Stimulated activated naive CD8-positive, alpha-beta T cell treated with anti-CD3 and anti-CD28 coated beads, Interleukin-15, amount 100 ng/mL, for 72 hours (primary cell): Measurements from ENCODE around the gene WDR5.

Experiments
- ATAC-seq: fragments of 150-1000 bp; cut with Tn5 transposase; 2 replicates; pipeline ENCODE4 v1.10.0; 2021; ENCODE audit warnings: mild to moderate bottlenecking, moderate library complexity
- DNase-seq, 2 donors: peaks; one replicate each; pipeline ENCODE4 v3.0.0; 2021 to 2022
- H3K27ac Mint-ChIP-seq, 2 donors: one replicate each; pipeline ENCODE4 v1.8.0; 2022; ENCODE audit warnings: mild to moderate bottlenecking in 2 of 2, mixed read lengths in 2 of 2, moderate library complexity in 2 of 2
- H3K27me3 Mint-ChIP-seq: one replicate; pipeline ENCODE4 v1.8.0; 2022; ENCODE audit warnings: mixed read lengths
- H3K4me1 Mint-ChIP-seq: one replicate; pipeline ENCODE4 v1.8.0; 2022; ENCODE audit warnings: mild to moderate bottlenecking, mixed read lengths
- H3K4me3 Mint-ChIP-seq, 2 donors: one replicate each; pipeline ENCODE4 v1.8.0; 2022; ENCODE audit warnings: mild to moderate bottlenecking in 2 of 2, mixed read lengths in 2 of 2, moderate library complexity in 1 of 2
- H3K9me3 Mint-ChIP-seq, 2 donors: one replicate each; pipeline ENCODE4 v1.8.0; 2022; ENCODE audit warnings: mixed read lengths in 2 of 2

WDR5 gene

GRCh38 chr9:134127616-134128015 is 8.3 kb upstream of the WDR5 start:
- H3K4me3 Mint-ChIP-seq = no peak overlapping the region
- no peaks in the 10 kb centered on the region for H3K27me3 Mint-ChIP-seq
- peaks cover 7% of the 10 kb centered on the region for H3K4me1 Mint-ChIP-seq
- H3K27ac Mint-ChIP-seq = no peak overlapping the region
- no peaks in the 10 kb centered on the region for H3K9me3 Mint-ChIP-seq
- ATAC-seq (no peak), DNase-seq (no peak)

- H3K9me3 Mint-ChIP-seq = no peaks in the 10 kb centered on the region
- H3K27ac Mint-ChIP-seq = no peak overlapping the region
- H3K4me1 Mint-ChIP-seq = peaks cover 9% of the 10 kb centered on the region
- DNase-seq (no peak), ATAC-seq (no peak)
- no peak overlapping the region for H3K4me3 Mint-ChIP-seq
- no peaks in the 10 kb centered on the region for H3K27me3 Mint-ChIP-seq
Observed at GRCh38 chr9:134128727-134129679, 6.9 kb upstream of the WDR5 start.

GRCh38 chr9:134130503-134131375 is 5.1 kb upstream of the WDR5 start:
- no peaks in the 10 kb centered on the region for H3K27me3 Mint-ChIP-seq
- no peak for ATAC-seq
- H3K27ac Mint-ChIP-seq = no peak overlapping the region
- peaks cover 20% of the 10 kb centered on the region for H3K4me1 Mint-ChIP-seq
- H3K4me3 Mint-ChIP-seq = no peak overlapping the region
- no peaks in the 10 kb centered on the region for H3K9me3 Mint-ChIP-seq
- DNase-seq = no peak

GRCh38 chr9:134131471-134132207 is 4.2 kb upstream of the WDR5 start:
- peak overlapping the region in 1 of 2 donors; percentile 87 for H3K27ac Mint-ChIP-seq
- no peak for DNase-seq

GRCh38 chr9:134132208-134132870 is 3.5 kb upstream of the WDR5 start:
- no peak overlapping the region for H3K27ac Mint-ChIP-seq
- no peaks in the 10 kb centered on the region for H3K27me3 Mint-ChIP-seq
- peaks cover 29% of the 10 kb centered on the region for H3K4me1 Mint-ChIP-seq
- ATAC-seq (no peak), DNase-seq (no peak)
- no peaks in the 10 kb centered on the region for H3K9me3 Mint-ChIP-seq
- no peak overlapping the region for H3K4me3 Mint-ChIP-seq

More at GRCh38 chr9:134131471-134132207, 4.2 kb upstream of the WDR5 start:
- no peak overlapping the region for H3K4me3 Mint-ChIP-seq
- no peaks in the 10 kb centered on the region for H3K27me3 Mint-ChIP-seq
- peaks cover 22% of the 10 kb centered on the region for H3K4me1 Mint-ChIP-seq
- H3K9me3 Mint-ChIP-seq = no peaks in the 10 kb centered on the region
- no peak for ATAC-seq

- Mint-ChIP-seq H3K27ac (peak overlapping the region; percentile 98), H3K4me3 (peak overlapping the region; percentile 88 to 99), H3K27me3 (no peaks in the 10 kb centered on the region), H3K4me1 (peaks cover 52% of the 10 kb centered on the region), H3K9me3 (no peaks in the 10 kb centered on the region)
- DNase-seq (no peak), ATAC-seq (no peak)
Observed at GRCh38 chr9:134134949-134135342, 936 bp upstream of the WDR5 start.

GRCh38 chr9:134136118-134136995 is 475 bp downstream of the WDR5 start:
- ATAC-seq (peak; percentile 32), DNase-seq (peak; percentile 22 to 26)
- no peaks in the 10 kb centered on the region for H3K9me3 Mint-ChIP-seq
- peak overlapping the region; percentile 96 to 97 for H3K4me3 Mint-ChIP-seq
- peaks cover 57% of the 10 kb centered on the region for H3K4me1 Mint-ChIP-seq
- no peaks in the 10 kb centered on the region for H3K27me3 Mint-ChIP-seq
- peak overlapping the region; percentile 89 to 97 for H3K27ac Mint-ChIP-seq

GRCh38 chr9:134136996-134137299 is 1.1 kb downstream of the WDR5 start:
- Mint-ChIP-seq H3K4me3 (peak overlapping the region; percentile 96 to 97), H3K4me1 (peaks cover 57% of the 10 kb centered on the region), H3K27ac (peak overlapping the region; percentile 89 to 97), H3K27me3 (no peaks in the 10 kb centered on the region), H3K9me3 (no peaks in the 10 kb centered on the region)
- ATAC-seq (no peak), DNase-seq (no peak)

- H3K27me3 Mint-ChIP-seq = no peaks in the 10 kb centered on the region
- ATAC-seq = no peak
- peaks cover 61% of the 10 kb centered on the region for H3K4me1 Mint-ChIP-seq
- H3K9me3 Mint-ChIP-seq = no peaks in the 10 kb centered on the region
- no peak for DNase-seq
- H3K27ac Mint-ChIP-seq = peak overlapping the region; percentile 78 to 88
- H3K4me3 Mint-ChIP-seq = peak overlapping the region; percentile 73 to 96
Observed at GRCh38 chr9:134138292-134138691, 2.4 kb downstream of the WDR5 start.

- H3K9me3 Mint-ChIP-seq = no peaks in the 10 kb centered on the region
- no peak for DNase-seq
- peaks cover 56% of the 10 kb centered on the region for H3K4me1 Mint-ChIP-seq
- ATAC-seq = no peak
- H3K27ac Mint-ChIP-seq = no peak overlapping the region
- no peaks in the 10 kb centered on the region for H3K27me3 Mint-ChIP-seq
- H3K4me3 Mint-ChIP-seq = no peak overlapping the region
Observed at GRCh38 chr9:134139081-134139480, 3.2 kb downstream of the WDR5 start.

- Mint-ChIP-seq H3K27me3 (no peaks in the 10 kb centered on the region), H3K27ac (no peak overlapping the region), H3K4me1 (peaks cover 41% of the 10 kb centered on the region), H3K4me3 (no peak overlapping the region), H3K9me3 (no peaks in the 10 kb centered on the region)
- DNase-seq = no peak
- no peak for ATAC-seq
Observed at GRCh38 chr9:134141906-134142305, 6.0 kb downstream of the WDR5 start.

GRCh38 chr9:134144801-134145200 is 8.9 kb downstream of the WDR5 start:
- no peak overlapping the region for H3K4me3 Mint-ChIP-seq
- H3K27ac Mint-ChIP-seq = no peak overlapping the region
- no peak for DNase-seq
- H3K27me3 Mint-ChIP-seq = no peaks in the 10 kb centered on the region
- H3K4me1 Mint-ChIP-seq = peaks cover 15% of the 10 kb centered on the region
- no peaks in the 10 kb centered on the region for H3K9me3 Mint-ChIP-seq
- no peak for ATAC-seq

- DNase-seq = no peak
- H3K27ac Mint-ChIP-seq = no peak overlapping the region
- H3K4me1 Mint-ChIP-seq = peaks cover 10% of the 10 kb centered on the region
- no peaks in the 10 kb centered on the region for H3K27me3 Mint-ChIP-seq
- no peaks in the 10 kb centered on the region for H3K9me3 Mint-ChIP-seq
- no peak for ATAC-seq
- no peak overlapping the region for H3K4me3 Mint-ChIP-seq
Observed at GRCh38 chr9:134145262-134145661, 9.4 kb downstream of the WDR5 start.

- H3K4me3 Mint-ChIP-seq = no peak overlapping the region
- H3K27ac Mint-ChIP-seq = peak overlapping the region in 1 of 2 donors; percentile 25
- no peaks in the 10 kb centered on the region for H3K9me3 Mint-ChIP-seq
Observed at GRCh38 chr9:134146774-134147493, 11.1 kb downstream of the WDR5 start.

More at GRCh38 chr9:134146774-134147493, 11.1 kb downstream of the WDR5 start:
- Mint-ChIP-seq H3K27me3 (no peaks in the 10 kb centered on the region), H3K4me1 (peaks cover 8% of the 10 kb centered on the region)
- ATAC-seq = no peak
- DNase-seq = no peak
